ENCODE measurements around the gene TAAR9. TPM values are rescaled to one million over a fixed set of nuclear protein-coding genes. Genes with fewer than 3 reads are reported as not detected.

TAAR9 gene
- total and polyA plus RNA-seq, 12 donors = not detected

GRCh38 chr6:132505158-132505557 is 32.9 kb upstream of the TAAR9 start:
- ATAC-seq (peak in 2 of 8 donors; percentile 16 to 52), DNase-seq (no peak)
- Histone ChIP-seq H3K27me3 (no peaks in the 10 kb centered on the region), H3K9me3 (no peaks in the 10 kb centered on the region), H3K4me1 (peaks cover 5 to 62% (median 45%) of the 10 kb centered on the region in 9 donors), H3K27ac (no peak overlapping the region), H3K4me3 (no peak overlapping the region), H3K36me3 (peaks cover 0 to 41% (median 28%) of the 10 kb centered on the region in 9 donors)
- 71 to 75% methylated on average over 1 of the region's 1 CpG for WGBS, 2 donors
- no peak for TF ChIP-seq CTCF (IDR thresholded peaks at IDR 0.05)
- intact Hi-C loops (cut with DNase I) = loop anchor here in 1 of 10 donors (2.0 kb wide), 1 partner anchor 14 kb away; no protein-coding TSS in a partner anchor

GRCh38 chr6:132506461-132506860 is 31.6 kb upstream of the TAAR9 start:
- no peak overlapping the region for H3K27ac ChIP-seq
- 52 to 56% methylated on average over 2 of the region's 2 CpGs for WGBS, 2 donors
- peaks cover 0 to 32% (median 17%) of the 10 kb centered on the region in 9 donors for H3K36me3 ChIP-seq
- peaks cover 5 to 70% (median 58%) of the 10 kb centered on the region in 9 donors for H3K4me1 ChIP-seq
- DNase-seq (no peak), ATAC-seq (no peak)
- H3K4me3 ChIP-seq = no peak overlapping the region
- TF ChIP-seq CTCF (IDR thresholded peaks at IDR 0.05) = no peak
- intact Hi-C loops (cut with DNase I) = no loop called here
- no peaks in the 10 kb centered on the region for H3K9me3 ChIP-seq
- no peaks in the 10 kb centered on the region for H3K27me3 ChIP-seq

GRCh38 chr6:132506869-132507808 is 30.9 kb upstream of the TAAR9 start:
- no peak overlapping the region for H3K27ac ChIP-seq
- no peaks in the 10 kb centered on the region for H3K27me3 ChIP-seq
- 97 to 98% methylated on average over 5 of the region's 5 CpGs for WGBS, 2 donors
- peaks cover 5 to 77% (median 65%) of the 10 kb centered on the region in 9 donors for H3K4me1 ChIP-seq
- intact Hi-C loops (cut with DNase I) = no loop called here
- no peak overlapping the region for H3K4me3 ChIP-seq
- H3K9me3 ChIP-seq = no peaks in the 10 kb centered on the region
- no peak for DNase-seq
- no peak for TF ChIP-seq CTCF (IDR thresholded peaks at IDR 0.05)
- H3K36me3 ChIP-seq = peaks cover 0 to 25% (median 11%) of the 10 kb centered on the region in 9 donors
- no peak for ATAC-seq

GRCh38 chr6:132511210-132511830 is 26.8 kb upstream of the TAAR9 start:
- Histone ChIP-seq H3K9me3 (no peaks in the 10 kb centered on the region), H3K27ac (peak overlapping the region in 4 of 10 donors; percentile 80 to 92 (median 86)), H3K4me1 (peaks cover 0 to 69% (median 38%) of the 10 kb centered on the region in 9 donors), H3K4me3 (peak overlapping the region in 8 of 10 donors; percentile 53 to 87 (median 80)), H3K27me3 (no peaks in the 10 kb centered on the region), H3K36me3 (peaks cover 0 to 13% (median 0%) of the 10 kb centered on the region in 9 donors)
- ATAC-seq (no peak), DNase-seq (no peak)
- intact Hi-C loops (cut with DNase I) = loop anchor here in 3 of 10 donors (5.0 to 10.0 kb wide), 2 partner anchors 283 to 301 kb away; partner anchors contain the start of genes SLC18B1 (in 2 of the 3) and RPS12 (in 1 of the 3)
- TF ChIP-seq CTCF (IDR thresholded peaks at IDR 0.05) = no peak
- 48 to 53% methylated on average over 4 of the region's 4 CpGs for WGBS, 2 donors
